Endothelial cell (in vitro differentiated cells): ENCODE results near the gene MTMR11. TPM values are rescaled to one million over a fixed set of nuclear protein-coding genes. Genes with fewer than 3 reads are reported as not detected.
A peak's percentile ranks its signal among the peaks of the same experiment; 100 is the strongest.

Experiments used
- DNase-seq: peaks from one replicate; pipeline ENCODE4 v3.0.0; 2021; ENCODE audit warnings: low spot score
- H3K27ac Mint-ChIP-seq: one replicate; pipeline ENCODE4 v1.8.0; 2021; ENCODE audit warnings: mixed read lengths, inconsistent platforms; ENCODE audit not compliant: unreplicated experiment
- H3K27me3 Mint-ChIP-seq: one replicate; pipeline ENCODE4 v1.8.0; 2021; ENCODE audit warnings: mild to moderate bottlenecking, moderate library complexity, mixed read lengths, inconsistent platforms; ENCODE audit not compliant: unreplicated experiment
- H3K36me3 Mint-ChIP-seq: one replicate; pipeline ENCODE4 v1.8.0; 2021; ENCODE audit warnings: mild to moderate bottlenecking, low read depth, mixed read lengths, inconsistent platforms; ENCODE audit not compliant: unreplicated experiment
- H3K4me1 Mint-ChIP-seq: one replicate; pipeline ENCODE4 v1.8.0; 2021; ENCODE audit warnings: mild to moderate bottlenecking, mixed read lengths, inconsistent platforms; ENCODE audit not compliant: unreplicated experiment
- H3K4me3 Mint-ChIP-seq: one replicate; pipeline ENCODE4 v1.8.0; 2021; ENCODE audit warnings: mild to moderate bottlenecking, mixed read lengths, inconsistent platforms; ENCODE audit not compliant: unreplicated experiment
- H3K9me3 Mint-ChIP-seq: one replicate; pipeline ENCODE4 v1.8.0; 2021; ENCODE audit warnings: mixed read lengths, inconsistent platforms; ENCODE audit not compliant: unreplicated experiment
- total RNA-seq: library from RNA; stranded (reverse); fragmentation: NEBNext Ultra II Directional; extraction: Animal tissue kit (Norgen Biotek cat#: 25700); gene quantifications from one replicate; pipeline ENCODE4 v1.2.1, GENCODE V29; 2021; ENCODE audit not compliant: unreplicated experiment
- TF ChIP-seq, protein P1 (sequence below): fragments of 200-600 bp; sonication (generic); IDR thresholded peaks from one replicate; pipeline ENCODE4 v1.5.0; 2021; ENCODE audit warnings: antibody characterized with exemption; ENCODE audit not compliant: unreplicated experiment

MTMR11 gene
- total RNA-seq, 1 donor from 2014 or later: 10.3 TPM

DNA sequence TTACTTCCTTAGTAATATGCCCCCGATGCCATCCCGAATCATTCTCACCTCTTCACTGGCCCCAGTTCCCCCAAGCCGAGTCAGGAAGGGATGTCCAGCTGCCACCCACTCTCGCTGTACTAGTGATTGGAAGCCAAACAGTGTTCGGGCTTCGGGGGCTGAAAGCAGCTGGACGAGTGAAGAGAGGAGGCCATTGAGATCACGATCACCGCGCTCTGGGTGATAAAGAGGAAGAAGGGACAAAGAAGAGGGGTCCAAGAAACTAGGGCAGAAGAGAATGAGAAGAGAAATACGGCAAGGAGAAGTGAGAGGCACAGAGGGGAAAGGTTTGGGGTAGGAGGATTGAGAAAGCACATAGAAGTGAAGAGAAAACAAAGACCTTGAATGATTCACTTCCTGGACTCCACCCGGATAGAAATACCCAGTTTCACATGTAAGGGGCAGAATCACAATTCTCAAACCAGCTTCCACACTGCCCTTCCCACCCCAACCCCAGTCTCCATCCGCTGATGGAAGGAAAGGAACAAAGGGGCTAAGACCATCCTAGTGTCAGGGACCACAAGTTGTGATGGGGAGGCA, 5.4 kb downstream of the MTMR11 start:
- Mint-ChIP-seq H3K4me1 (peaks cover 21% of the 10 kb centered on the region), H3K27me3 (peaks cover 18% of the 10 kb centered on the region), H3K36me3 (peaks cover 37% of the 10 kb centered on the region), H3K27ac (no peak overlapping the region), H3K9me3 (no peaks in the 10 kb centered on the region), H3K4me3 (peak overlapping the region; percentile 7)
- DNase-seq: no peak
- TF ChIP-seq, protein P1, sequence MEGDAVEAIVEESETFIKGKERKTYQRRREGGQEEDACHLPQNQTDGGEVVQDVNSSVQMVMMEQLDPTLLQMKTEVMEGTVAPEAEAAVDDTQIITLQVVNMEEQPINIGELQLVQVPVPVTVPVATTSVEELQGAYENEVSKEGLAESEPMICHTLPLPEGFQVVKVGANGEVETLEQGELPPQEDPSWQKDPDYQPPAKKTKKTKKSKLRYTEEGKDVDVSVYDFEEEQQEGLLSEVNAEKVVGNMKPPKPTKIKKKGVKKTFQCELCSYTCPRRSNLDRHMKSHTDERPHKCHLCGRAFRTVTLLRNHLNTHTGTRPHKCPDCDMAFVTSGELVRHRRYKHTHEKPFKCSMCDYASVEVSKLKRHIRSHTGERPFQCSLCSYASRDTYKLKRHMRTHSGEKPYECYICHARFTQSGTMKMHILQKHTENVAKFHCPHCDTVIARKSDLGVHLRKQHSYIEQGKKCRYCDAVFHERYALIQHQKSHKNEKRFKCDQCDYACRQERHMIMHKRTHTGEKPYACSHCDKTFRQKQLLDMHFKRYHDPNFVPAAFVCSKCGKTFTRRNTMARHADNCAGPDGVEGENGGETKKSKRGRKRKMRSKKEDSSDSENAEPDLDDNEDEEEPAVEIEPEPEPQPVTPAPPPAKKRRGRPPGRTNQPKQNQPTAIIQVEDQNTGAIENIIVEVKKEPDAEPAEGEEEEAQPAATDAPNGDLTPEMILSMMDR: no peak

DNA sequence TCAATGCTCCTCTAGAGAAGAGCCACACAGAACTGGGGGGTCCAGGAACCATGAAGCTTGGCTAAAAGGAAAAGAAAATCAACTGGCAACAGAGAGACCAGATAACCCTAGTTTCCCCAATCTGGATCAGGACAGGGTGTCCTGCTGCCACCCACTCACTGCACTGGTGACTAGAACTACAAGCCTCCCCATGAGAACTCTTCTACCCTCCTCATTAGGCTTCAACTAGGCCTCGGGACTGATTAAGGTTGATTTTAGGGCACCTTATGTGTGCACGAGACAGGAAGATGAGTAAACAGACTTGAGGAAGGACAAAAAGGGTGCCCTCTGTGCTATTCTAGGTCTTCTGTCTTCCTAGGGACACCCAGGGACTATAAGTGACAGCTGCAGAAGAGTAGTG, 6.8 kb downstream of the MTMR11 start:
- DNase-seq: no peak
- H3K4me3 Mint-ChIP-seq: no peak overlapping the region
- H3K27ac Mint-ChIP-seq: no peak overlapping the region

DNA sequence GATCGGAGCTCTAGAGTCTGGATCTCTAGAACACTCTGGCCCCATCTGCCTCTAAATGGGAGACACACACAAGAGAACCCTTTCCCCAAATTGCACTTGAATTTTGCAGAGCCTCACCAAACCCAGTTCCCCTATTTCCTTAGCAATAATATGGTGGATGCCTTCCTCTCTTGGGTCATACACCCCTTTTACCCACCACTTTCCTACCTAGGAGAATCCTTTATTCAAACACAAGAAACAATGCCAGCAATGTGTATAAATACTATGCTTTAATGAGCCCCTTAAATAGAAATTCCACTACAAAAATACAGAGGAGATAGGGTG, 8.3 kb downstream of the MTMR11 start:
- Mint-ChIP-seq H3K36me3 (peaks cover 58% of the 10 kb centered on the region), H3K4me3 (peak overlapping the region; percentile 99), H3K9me3 (no peaks in the 10 kb centered on the region), H3K27me3 (peaks cover 17% of the 10 kb centered on the region), H3K27ac (peak overlapping the region; percentile 96), H3K4me1 (peaks cover 30% of the 10 kb centered on the region)
- DNase-seq: no peak
- TF ChIP-seq, protein P1: no peak

More for the DNA sequence above, 6.8 kb downstream of the MTMR11 start:
- Mint-ChIP-seq H3K27me3 (peaks cover 15% of the 10 kb centered on the region), H3K4me1 (peaks cover 25% of the 10 kb centered on the region), H3K9me3 (no peaks in the 10 kb centered on the region), H3K36me3 (peaks cover 49% of the 10 kb centered on the region)
- TF ChIP-seq, protein P1: no peak

DNA sequence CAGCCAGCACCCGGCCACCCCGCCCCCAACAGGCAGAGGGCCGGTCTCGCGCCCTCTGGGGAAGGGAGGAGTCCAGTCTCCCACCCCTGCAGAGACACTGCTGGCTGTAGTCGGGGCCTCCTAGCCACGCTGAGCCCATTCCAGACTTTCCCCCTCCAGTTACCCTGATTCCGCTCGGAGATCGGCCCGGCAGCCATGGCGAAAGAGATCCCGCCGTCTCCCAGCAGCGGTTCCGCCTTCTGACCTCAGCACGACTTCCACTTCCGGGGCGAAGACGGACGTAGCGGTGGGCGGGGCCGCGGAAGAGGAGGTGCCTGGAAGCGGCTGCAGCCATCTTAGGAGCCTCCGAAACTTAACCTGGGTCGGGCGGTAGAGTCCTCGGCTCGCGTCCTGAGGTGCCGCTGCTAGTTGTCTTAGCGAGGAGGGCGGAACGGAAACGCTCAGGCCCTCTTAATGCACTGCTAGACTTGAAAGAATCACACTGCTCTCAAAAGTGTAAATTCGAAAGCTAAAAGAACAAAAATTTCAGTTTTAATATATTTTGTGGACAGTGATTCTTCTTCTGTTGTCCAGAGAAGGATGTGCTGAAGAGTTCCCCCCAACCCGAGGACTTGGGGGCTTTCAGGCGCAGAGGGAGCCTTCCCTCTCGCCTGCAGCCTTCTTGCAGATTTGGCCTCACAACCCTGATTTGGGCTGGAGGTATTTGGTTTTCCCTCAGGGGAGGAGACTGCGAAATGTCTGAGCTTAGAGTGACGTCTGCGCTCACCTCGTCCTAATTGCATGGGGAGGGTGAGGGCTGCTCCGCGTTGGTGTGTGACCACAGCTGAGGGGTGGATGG, 8.9 kb downstream of the MTMR11 start, which contains the start of gene SF3B4:
SF3B4 (minus strand) TSS at position 241 of the 838 bp plus-strand sequence; CDS start at position 197, 44 bp downstream.
- peak; percentile 86 for DNase-seq
- H3K9me3 Mint-ChIP-seq: no peaks in the 10 kb centered on the region
- H3K4me1 Mint-ChIP-seq: peaks cover 30% of the 10 kb centered on the region
- H3K4me3 Mint-ChIP-seq: peak within 1 kb of the TSS; percentile 99
- TF ChIP-seq, protein P1: no peak
- H3K27me3 Mint-ChIP-seq: peaks cover 17% of the 10 kb centered on the region
- peaks cover 62% of the 10 kb centered on the region for H3K36me3 Mint-ChIP-seq
- peak within 1 kb of the TSS; percentile 96 for H3K27ac Mint-ChIP-seq

DNA sequence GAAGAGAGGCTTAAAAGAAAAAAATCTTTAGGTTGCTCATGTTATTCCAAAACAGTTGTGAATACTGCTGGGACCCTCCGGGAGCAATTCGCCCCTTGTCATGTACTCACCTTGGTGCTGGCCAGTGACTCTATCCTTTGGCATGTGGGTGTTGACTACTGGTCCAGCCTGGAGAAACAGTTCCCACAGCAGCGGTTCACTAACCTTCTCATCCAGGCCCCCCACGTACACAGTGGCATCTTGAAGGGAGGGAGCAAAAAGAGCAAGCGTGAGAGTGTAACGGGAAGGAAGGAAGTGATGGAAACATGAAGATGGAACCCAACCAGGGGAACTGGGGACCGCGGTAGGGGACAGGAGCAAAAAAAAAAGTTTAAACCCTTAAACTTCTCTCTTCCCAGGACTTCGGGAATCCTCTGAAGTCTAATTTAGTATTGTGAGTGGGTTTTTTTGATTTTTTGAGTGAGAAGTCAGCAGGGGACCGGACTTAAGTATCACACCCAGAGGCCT, 9.6 kb downstream of the MTMR11 start:
- no peak for DNase-seq
- Mint-ChIP-seq H3K4me3 (peak overlapping the region; percentile 99), H3K36me3 (peaks cover 58% of the 10 kb centered on the region), H3K27ac (peak overlapping the region; percentile 96), H3K9me3 (no peaks in the 10 kb centered on the region), H3K4me1 (peaks cover 30% of the 10 kb centered on the region), H3K27me3 (peaks cover 14% of the 10 kb centered on the region)
- TF ChIP-seq, protein P1: no peak
